GM10248 (cell line): ENCODE measurements around the gene PRRC2B.
"Not testable (repeated sequence)": the region's sequence is repeated elsewhere in the genome, so short reads cannot be mapped to it uniquely, and the experiment has no call there.

Experiments
- CTCF ChIA-PET: fragments of 300-600 bp; sonication (Branson Sonifier 250); formaldehyde crosslinking; extraction: SDS; loops from one replicate; lab custom pipeline; 2021; ENCODE audit warnings: antibody characterized with exemption; lab: Yijun Ruan, JAX
- POLR2A ChIA-PET: fragments of 350-650 bp; sonication (Branson Sonifier 250); formaldehyde crosslinking; extraction: SDS; loops from one replicate; lab custom pipeline; 2020; ENCODE audit warnings: antibody characterized with exemption; lab: Yijun Ruan, JAX
- DNase-seq: peaks from one replicate; pipeline ENCODE4 v3.0.0; 2012; ENCODE audit errors: extremely low spot score
- CTCF ChIP-seq: IDR thresholded peaks from 2 replicates; pipeline ENCODE4 v1.5.1; 2012; ENCODE audit warnings: mild to moderate bottlenecking, low read depth; ENCODE audit errors: extremely low read depth, missing control alignments, control extremely low read depth

PRRC2B gene

GRCh38 chr9:131511880-131512279 lies 118.0 kb downstream of the PRRC2B start:
- POLR2A ChIA-PET = interaction anchor here (0.9 kb wide), 1 partner anchor 11 kb away, joined by 3 read pairs; no protein-coding TSS in a partner anchor
- no peak for TF ChIP-seq CTCF
- CTCF ChIA-PET = interaction anchor here (0.8 kb wide), 1 partner anchor 34 kb away, joined by 3 read pairs; no protein-coding TSS in a partner anchor
- no peak for DNase-seq

GRCh38 chr9:131513177-131513576 lies 119.3 kb downstream of the PRRC2B start:
- TF ChIP-seq CTCF = no peak
- DNase-seq = no peak
- ChIA-PET POLR2A (no interaction called here), CTCF (interaction anchor here (1.3 kb wide), 1 partner anchor 14 kb away, joined by 3 read pairs; no protein-coding TSS in a partner anchor)

GRCh38 chr9:131515559-131516031 lies 121.7 kb downstream of the PRRC2B start:
- CTCF ChIA-PET = not testable (repeated sequence)

GRCh38 chr9:131516100-131516499 lies 122.2 kb downstream of the PRRC2B start:
- CTCF ChIA-PET = no interaction called here
- TF ChIP-seq CTCF = no peak
- DNase-seq = no peak
- POLR2A ChIA-PET = no interaction called here

More at GRCh38 chr9:131515559-131516031, 121.7 kb downstream of the PRRC2B start:
- POLR2A ChIA-PET, DNase-seq: not testable (repeated sequence)

GRCh38 chr9:131516930-131517329 lies 123.0 kb downstream of the PRRC2B start:
- POLR2A ChIA-PET = no interaction called here
- DNase-seq = no peak
- CTCF ChIA-PET = no interaction called here
- TF ChIP-seq CTCF = no peak

- no peak for DNase-seq
- TF ChIP-seq CTCF = no peak
- ChIA-PET CTCF (no interaction called here), POLR2A (no interaction called here)
Measured at GRCh38 chr9:131517761-131518190, 123.9 kb downstream of the PRRC2B start.

GRCh38 chr9:131518553-131518952 lies 124.7 kb downstream of the PRRC2B start:
- TF ChIP-seq CTCF = no peak
- no peak for DNase-seq
- CTCF ChIA-PET = no interaction called here
- POLR2A ChIA-PET = interaction anchor here (0.6 kb wide), 1 partner anchor 29 kb away, joined by 5 read pairs; no protein-coding TSS in a partner anchor
